GM12878 (cell line): ENCODE data around the gene PGF. TPM values are rescaled to one million over a fixed set of nuclear protein-coding genes. Genes with fewer than 3 reads are reported as not detected.

Source experiments
- ATAC-seq: fragments of 200-7000 bp; cut with Tn5 transposase; 3 replicates; pipeline ENCODE4 v1.9.1; 2020; ENCODE audit warnings: mild to moderate bottlenecking, moderate library complexity
- BruUV-seq: library from RNA; stranded (reverse); fragments of 400-500 nt; replicated peaks from 2 replicates; lab custom pipeline; 2021; lab: Mats Ljungman, UMichigan
- CTCF ChIA-PET: fragments of 300-600 bp; sonication (Branson Sonifier 250); formaldehyde crosslinking; extraction: SDS; loops from one replicate; lab custom pipeline; 2021; ENCODE audit warnings: inconsistent platforms; lab: Yijun Ruan, JAX
- POLR2A ChIA-PET: fragments of 350-600 bp; formaldehyde crosslinking; extraction: SDS; loops from one replicate; lab custom pipeline; 2021; ENCODE audit warnings: inconsistent platforms; lab: Charles Lee
- RAD21 ChIA-PET: fragments of 300-600 bp; sonication (Branson Sonifier 250); formaldehyde crosslinking; loops from one replicate; lab custom pipeline; 2023; ENCODE audit warnings: antibody characterized with exemption; ENCODE audit not compliant: unreplicated experiment; lab: Charles Lee
- SMC1A ChIA-PET: fragments of 300-600 bp; sonication (Branson Sonifier 250); formaldehyde crosslinking; loops from one replicate; lab custom pipeline; 2023; ENCODE audit not compliant: unreplicated experiment, uncharacterized antibody; lab: Charles Lee
- DNase-seq: peaks from one replicate; pipeline ENCODE4 v3.0.0-alpha.2; 2011; ENCODE audit warnings: low read depth, low spot score
- FAIRE-seq: peaks from 3 replicates; lab custom pipeline; 2011; peaks lifted over from hg19 to GRCh38; lab: Jason Lieb, UNC
- H2AFZ ChIP-seq: 2 replicates; pipeline ENCODE4 v1.6.0; 2011; ENCODE audit warnings: low read depth, low read length, control low read depth; ENCODE audit not compliant: control insufficient read depth
- H3K27ac ChIP-seq: 2 replicates; pipeline ENCODE4 v1.5.1; 2011; ENCODE audit warnings: control low read depth; ENCODE audit not compliant: control insufficient read depth, insufficient read depth
- H3K27me3 ChIP-seq, 2 experiments: replicated peaks in 1 of 2; 2 replicates each; pipeline versions ENCODE4 v1.6.0 to v1.6.1; 2011; ENCODE audit warnings: low read length in 1 of 2; ENCODE audit not compliant: control insufficient read depth in 2 of 2, insufficient read depth in 2 of 2
- H3K36me3 ChIP-seq, 2 experiments: 2 replicates each; pipeline ENCODE4 v1.5.1; 2011; ENCODE audit warnings: low read length in 1 of 2; ENCODE audit not compliant: control insufficient read depth in 2 of 2, insufficient read depth in 2 of 2
- H3K4me1 ChIP-seq: 2 replicates; pipeline ENCODE4 v1.6.1; 2011; ENCODE audit warnings: mild to moderate bottlenecking, low read length, moderate library complexity, mixed read lengths; ENCODE audit not compliant: control insufficient read depth, insufficient read depth
- H3K4me2 ChIP-seq: 2 replicates; pipeline ENCODE4 v1.6.0; 2011; ENCODE audit warnings: control low read depth; ENCODE audit not compliant: control insufficient read depth, insufficient read depth
- H3K4me3 ChIP-seq: fragments of 200-600 bp; sonication (generic); 2 replicates; pipeline ENCODE4 v1.5.1; 2016
- H3K79me2 ChIP-seq: 2 replicates; pipeline ENCODE4 v1.6.0; 2011; ENCODE audit warnings: low read length; ENCODE audit not compliant: control insufficient read depth, insufficient read depth
- H3K9ac ChIP-seq: 2 replicates; pipeline ENCODE4 v1.8.0; 2011; ENCODE audit warnings: low read length, control low read depth, mixed read lengths; ENCODE audit not compliant: control insufficient read depth, insufficient read depth
- H3K9me3 ChIP-seq: replicated peaks from 3 replicates; pipeline ENCODE4 v1.5.1; 2011; ENCODE audit warnings: mild to moderate bottlenecking, low read length; ENCODE audit not compliant: control insufficient read depth, insufficient read depth
- H4K20me1 ChIP-seq: 2 replicates; pipeline ENCODE4 v1.6.0; 2011; ENCODE audit not compliant: control insufficient read depth, insufficient read depth
- BACH1 ChIP-seq: fragments of 450-650 bp; IDR thresholded peaks from 2 replicates; pipeline ENCODE4 v1.6.1; 2017; ENCODE audit warnings: mild to moderate bottlenecking, borderline replicate concordance
- CHD1 ChIP-seq: IDR thresholded peaks from 2 replicates; pipeline ENCODE4 v1.6.1; 2012; ENCODE audit warnings: low read depth, low read length, improper control_type of control experiment
- E2F4 ChIP-seq: IDR thresholded peaks from 2 replicates; pipeline ENCODE4 v1.6.1; 2012; ENCODE audit warnings: low read depth, low read length, improper control_type of control experiment
- E4F1 ChIP-seq: fragments of 450-650 bp; IDR thresholded peaks from 2 replicates; pipeline ENCODE4 v1.6.1; 2018; ENCODE audit warnings: borderline replicate concordance, mild to moderate bottlenecking; ENCODE audit not compliant: partially characterized antibody
- EZH2 ChIP-seq: IDR thresholded peaks from 2 replicates; pipeline ENCODE4 v1.6.1; 2012; ENCODE audit warnings: low read depth, mild to moderate bottlenecking, control low read depth, inconsistent platforms, low read length, borderline replicate concordance; ENCODE audit not compliant: control insufficient read depth
- GABPA ChIP-seq: IDR thresholded peaks from 2 replicates; pipeline ENCODE4 v1.6.1; 2014; ENCODE audit warnings: antibody characterized with exemption, low read depth, mild to moderate bottlenecking, inconsistent platforms
- HDAC6 ChIP-seq: fragments of 200-600 bp; sonication (generic); IDR thresholded peaks from one replicate; pipeline ENCODE4 v1.8.0; 2017; ENCODE audit warnings: antibody characterized with exemption; ENCODE audit not compliant: unreplicated experiment
- HSF1 ChIP-seq: fragments of 150-350 bp; IDR thresholded peaks from 2 replicates; pipeline ENCODE4 v1.6.1; 2014; ENCODE audit warnings: mild to moderate bottlenecking, low read depth, low read length
- IKZF1 ChIP-seq: fragments of 450-650 bp; conservative IDR thresholded peaks from 2 replicates; pipeline ENCODE4 v1.6.1; 2017; ENCODE audit warnings: antibody characterized with exemption, mild to moderate bottlenecking
- NRF1 ChIP-seq: conservative IDR thresholded peaks from 2 replicates; pipeline ENCODE4 v1.6.1; 2011; ENCODE audit warnings: mild to moderate bottlenecking, low read depth, low read length, improper control_type of control experiment
- PBX3 ChIP-seq: IDR thresholded peaks from 2 replicates; pipeline ENCODE4 v1.6.1; 2011; ENCODE audit warnings: mild to moderate bottlenecking, low read depth, low read length, moderate library complexity; ENCODE audit not compliant: insufficient replicate concordance
- RELA ChIP-seq: fragments of 450-650 bp; IDR thresholded peaks from 2 replicates; pipeline ENCODE4 v1.8.0; 2014; ENCODE audit warnings: borderline replicate concordance; ENCODE audit not compliant: partially characterized antibody
- STAT3 ChIP-seq: IDR thresholded peaks from 2 replicates; pipeline ENCODE4 v1.6.1; 2011; ENCODE audit warnings: low read depth, low read length, improper control_type of control experiment
- TBL1XR1 ChIP-seq: IDR thresholded peaks from 2 replicates; pipeline ENCODE4 v1.6.1; 2012; ENCODE audit warnings: low read depth, low read length, improper control_type of control experiment
- TCF3 ChIP-seq: IDR thresholded peaks from 2 replicates; pipeline ENCODE4 v1.6.1; 2012; ENCODE audit warnings: low read depth, mild to moderate bottlenecking, low read length, borderline replicate concordance; ENCODE audit not compliant: insufficient read depth
- WRNIP1 ChIP-seq: IDR thresholded peaks from 2 replicates; pipeline ENCODE4 v1.6.1; 2011; ENCODE audit warnings: low read depth, low read length, improper control_type of control experiment, borderline replicate concordance
- YY1 ChIP-seq: IDR thresholded peaks from 2 replicates; pipeline ENCODE4 v1.6.1; 2011; ENCODE audit warnings: low read depth, mild to moderate bottlenecking, low read length
- ZNF24 ChIP-seq: fragments of 450-650 bp; IDR thresholded peaks from 2 replicates; pipeline ENCODE4 v1.6.1; 2017; ENCODE audit warnings: antibody characterized with exemption, mild to moderate bottlenecking
- WGBS: methylation state at CpG from one replicate; pipeline ENCODE4 v1.1.6; 2016; ENCODE audit warnings: low lambda C conversion rate; ENCODE audit not compliant: insufficient replicate concordance, insufficient coverage; ENCODE audit errors: missing lambda C conversion rate; 5-methylcytosine and 5-hydroxymethylcytosine counted together
- in situ Hi-C: fragments of 300-500 bp; cut with MboI; formaldehyde crosslinking; loops from 9 replicates; pipeline ENCODE4 v1.14.3; 2018; ENCODE audit warnings: mixed read lengths
- intact Hi-C: fragments of 100-400 bp; cut with micrococcal nuclease; formaldehyde crosslinking; loops from one replicate; pipeline ENCODE4 v1.14.2; 2022; ENCODE audit not compliant: unreplicated experiment
- polyA plus RNA-seq, 11 experiments: library from polyadenylated mRNA; depleted of rRNA in 4 of 11; unstranded in 6 of 11; stranded (reverse) in 5 of 11; fragments of >200 nt; fragmentation: Nextera tagmentation in 4 of 11; fragmentation: Illumina TruSeq in 1 of 11; extraction: Ambion mirVana in 4 of 11; extraction: Trizol in 1 of 11; gene quantifications; 1 replicate in 1 of 11; 2 replicates in 10 of 11; pipeline versions ENCODE4 v1.2.1 to v1.2.3, GENCODE V29; 2011 to 2016; ENCODE audit warnings: inconsistent platforms in 2 of 11, missing spikeins in 2 of 11, low read depth in 1 of 11
- total RNA-seq, 4 experiments: library from RNA; depleted of rRNA in 3 of 4; stranded (reverse); fragments of >200 nt in 3 of 4; fragmentation: Illumina TruSeq in 1 of 4; extraction: Trizol in 1 of 4; gene quantifications; 2 replicates each; pipeline versions ENCODE4 v1.2.1 to v1.2.3, GENCODE V29; 2013 to 2021

The PGF gene
- total and polyA plus RNA-seq, 10 of the 15 experiments (the other 5 are each of a cell fraction or from before 2014, with no cell fraction given): 0.11 to 5.5 (median 0.63) TPM

- ChIA-PET SMC1A (no interaction called here), POLR2A (no interaction called here), CTCF (interaction anchor here (0.6 to 1.7 kb wide), 3 partner anchors 9 to 657 kb away, joined by 3 to 5 read pairs (median 4); no protein-coding TSS in a partner anchor), RAD21 (no interaction called here)
- Histone ChIP-seq H3K4me1 (peaks cover 5% of the 10 kb centered on the region; the same call in 1 of the 2 replicates), H3K27ac (no peak overlapping the region), H4K20me1 (no peaks in the 10 kb centered on the region), H2AFZ (no peak overlapping the region), H3K4me2 (no peak overlapping the region), H3K4me3 (no peak overlapping the region), H3K36me3 (no peaks in the 10 kb centered on the region), H3K9me3 (no peaks in the 10 kb centered on the region), H3K79me2 (no peaks in the 10 kb centered on the region), H3K9ac (no peak overlapping the region), H3K27me3 (no peaks in the 10 kb centered on the region; a peak in 1 of 4 replicates)
- ATAC-seq: no peak
- TF ChIP-seq STAT3: no peak
- TF ChIP-seq HDAC6: no peak
- no peak for TF ChIP-seq EZH2
- TF ChIP-seq CHD1: no peak
- no peak for TF ChIP-seq RELA
- TF ChIP-seq HSF1: no peak
- TF ChIP-seq TCF3: no peak
- TF ChIP-seq E4F1: no peak
- TF ChIP-seq E2F4: no peak
- TF ChIP-seq YY1: no peak
- TF ChIP-seq ZNF24: no peak
- TF ChIP-seq BACH1: no peak
- no peak for TF ChIP-seq PBX3
- no peak for TF ChIP-seq NRF1
- TF ChIP-seq WRNIP1: no peak
- no peak for TF ChIP-seq IKZF1
- TF ChIP-seq TBL1XR1: no peak
- no peak for TF ChIP-seq GABPA
- WGBS: 69% methylated on average over 35 of the region's 35 CpGs
- DNase-seq: no peak
- no TSS peak for BruUV-seq
- intact Hi-C loops (no loop called here), in situ Hi-C loops (no loop called here)
- no peak for FAIRE-seq
These were observed 25.5 kb upstream of the PGF start for GRCh38 chr14:74980731-74981461.
